ENCODE measurements around the gene UEVLD.

- TF ChIP-seq CTCF (IDR thresholded peaks at IDR 0.05; ENCODE audit: insufficient read depth, low read depth, low read length), result no peak
- no peak for TF ChIP-seq EZH2 (IDR thresholded peaks at IDR 0.05; ENCODE audit: insufficient read depth, low read length)
Observed at GRCh38 chr11:18581825-18582224, 6.7 kb downstream of the UEVLD start.

Measured in astrocyte (in vitro differentiated cells and primary cell).